ENCODE data around the gene CLDND1. TPM values are rescaled to one million over a fixed set of nuclear protein-coding genes. Genes with fewer than 3 reads are reported as not detected.

Gene CLDND1
- total and polyA plus RNA-seq, 10 of the 15 experiments (the other 5 are each of a cell fraction or from before 2014, with no cell fraction given), result 97.8 to 225 (median 152) TPM

DNA sequence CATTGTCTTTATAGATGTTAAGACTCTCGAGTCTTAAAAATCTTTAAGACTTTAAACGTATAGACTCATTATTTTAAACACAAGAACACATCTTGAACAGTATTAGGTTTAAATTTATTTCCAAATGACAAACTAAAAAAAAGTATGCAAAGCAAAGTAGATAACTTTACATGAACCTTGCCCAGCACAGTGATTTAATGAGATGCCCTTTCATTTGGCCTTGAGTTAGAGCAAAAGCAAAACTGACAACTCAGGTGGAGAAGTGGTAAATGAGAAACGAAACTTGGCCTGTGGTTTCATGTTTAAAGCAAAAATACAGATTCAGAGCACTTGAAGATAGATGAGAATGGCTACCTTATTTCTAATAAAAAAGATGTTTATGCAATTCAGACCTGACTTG, 17.6 kb upstream of the CLDND1 start (continued):
- TF ChIP-seq SREBF2 (IDR thresholded peaks at IDR 0.05; ENCODE audit: low read length) (no peak), ZNF274 (IDR thresholded peaks at IDR 0.05; ENCODE audit: insufficient read depth, insufficient read length) (no peak), CBFB (IDR thresholded peaks at IDR 0.05; ENCODE audit: low read depth) (peak; percentile 92), TAF1 (IDR thresholded peaks at IDR 0.05; ENCODE audit: borderline replicate concordance, low read depth, low read length) (0 out of 2 replicates have a peak, but pooled peaks have one; percentile 40), ESRRA (IDR thresholded peaks at IDR 0.05; ENCODE audit: low read length) (peak; percentile 51; the same call in 1 of the 2 replicates), ETV6 (conservative IDR thresholded peaks at IDR 0.05 in 1 of 2, IDR thresholded peaks at IDR 0.05 in 1 of 2; ENCODE audit: borderline replicate concordance in 1 of 2, low read depth in 1 of 2) (peak in 1 of 2 experiments; percentile 75; a peak in 2 of 4 replicates), ZZZ3 (IDR thresholded peaks at IDR 0.05; ENCODE audit: control insufficient read depth, insufficient read length, low read depth) (no peak), RCOR1 (conservative IDR thresholded peaks at IDR 0.05; ENCODE audit: low read depth, low read length) (0 out of 2 replicates have a peak, but pooled peaks have one; percentile 81), BMI1 (IDR thresholded peaks at IDR 0.05; ENCODE audit: borderline replicate concordance) (peak; percentile 61; the same call in 1 of the 2 replicates), SREBF1 (IDR thresholded peaks at IDR 0.05; ENCODE audit: low read length) (no peak), BCL11A (IDR thresholded peaks at IDR 0.05; ENCODE audit: low read depth, low read length) (peak; percentile 93), FOS (IDR thresholded peaks at IDR 0.05; ENCODE audit: borderline replicate concordance, extremely low read depth, insufficient read length) (no peak), POU2F2 (IDR thresholded peaks at IDR 0.05; ENCODE audit: borderline replicate concordance, low read depth, low read length) (peak; percentile 83; the same call in 2 of the 3 replicates), TBL1XR1 (IDR thresholded peaks at IDR 0.05; ENCODE audit: low read depth, low read length) (peak; percentile 88), CHD1 (IDR thresholded peaks at IDR 0.05; ENCODE audit: low read depth, low read length) (peak; percentile 75; the same call in 1 of the 2 replicates), KAT2A (conservative IDR thresholded peaks at IDR 0.05; ENCODE audit: control insufficient read depth, low read depth, low read length) (no peak), BRCA1 (IDR thresholded peaks at IDR 0.05; ENCODE audit: low read depth, low read length) (no peak), SIN3A (IDR thresholded peaks at IDR 0.05; ENCODE audit: low read depth, low read length) (no peak)
- TF ChIP-seq, protein P1, sequence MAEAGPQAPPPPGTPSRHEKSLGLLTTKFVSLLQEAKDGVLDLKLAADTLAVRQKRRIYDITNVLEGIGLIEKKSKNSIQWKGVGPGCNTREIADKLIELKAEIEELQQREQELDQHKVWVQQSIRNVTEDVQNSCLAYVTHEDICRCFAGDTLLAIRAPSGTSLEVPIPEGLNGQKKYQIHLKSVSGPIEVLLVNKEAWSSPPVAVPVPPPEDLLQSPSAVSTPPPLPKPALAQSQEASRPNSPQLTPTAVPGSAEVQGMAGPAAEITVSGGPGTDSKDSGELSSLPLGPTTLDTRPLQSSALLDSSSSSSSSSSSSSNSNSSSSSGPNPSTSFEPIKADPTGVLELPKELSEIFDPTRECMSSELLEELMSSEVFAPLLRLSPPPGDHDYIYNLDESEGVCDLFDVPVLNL (IDR thresholded peaks at IDR 0.05; ENCODE audit: low read depth, low read length), result no peak
- TF ChIP-seq, protein P2, sequence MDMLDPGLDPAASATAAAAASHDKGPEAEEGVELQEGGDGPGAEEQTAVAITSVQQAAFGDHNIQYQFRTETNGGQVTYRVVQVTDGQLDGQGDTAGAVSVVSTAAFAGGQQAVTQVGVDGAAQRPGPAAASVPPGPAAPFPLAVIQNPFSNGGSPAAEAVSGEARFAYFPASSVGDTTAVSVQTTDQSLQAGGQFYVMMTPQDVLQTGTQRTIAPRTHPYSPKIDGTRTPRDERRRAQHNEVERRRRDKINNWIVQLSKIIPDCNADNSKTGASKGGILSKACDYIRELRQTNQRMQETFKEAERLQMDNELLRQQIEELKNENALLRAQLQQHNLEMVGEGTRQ (IDR thresholded peaks at IDR 0.05; ENCODE audit: borderline replicate concordance, low read depth, low read length), result no peak
- TF ChIP-seq, protein P3, sequence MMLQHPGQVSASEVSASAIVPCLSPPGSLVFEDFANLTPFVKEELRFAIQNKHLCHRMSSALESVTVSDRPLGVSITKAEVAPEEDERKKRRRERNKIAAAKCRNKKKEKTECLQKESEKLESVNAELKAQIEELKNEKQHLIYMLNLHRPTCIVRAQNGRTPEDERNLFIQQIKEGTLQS (IDR thresholded peaks at IDR 0.05; ENCODE audit: borderline replicate concordance, extremely low read depth, low read depth, low read length), result no peak
- TF ChIP-seq, protein P4, sequence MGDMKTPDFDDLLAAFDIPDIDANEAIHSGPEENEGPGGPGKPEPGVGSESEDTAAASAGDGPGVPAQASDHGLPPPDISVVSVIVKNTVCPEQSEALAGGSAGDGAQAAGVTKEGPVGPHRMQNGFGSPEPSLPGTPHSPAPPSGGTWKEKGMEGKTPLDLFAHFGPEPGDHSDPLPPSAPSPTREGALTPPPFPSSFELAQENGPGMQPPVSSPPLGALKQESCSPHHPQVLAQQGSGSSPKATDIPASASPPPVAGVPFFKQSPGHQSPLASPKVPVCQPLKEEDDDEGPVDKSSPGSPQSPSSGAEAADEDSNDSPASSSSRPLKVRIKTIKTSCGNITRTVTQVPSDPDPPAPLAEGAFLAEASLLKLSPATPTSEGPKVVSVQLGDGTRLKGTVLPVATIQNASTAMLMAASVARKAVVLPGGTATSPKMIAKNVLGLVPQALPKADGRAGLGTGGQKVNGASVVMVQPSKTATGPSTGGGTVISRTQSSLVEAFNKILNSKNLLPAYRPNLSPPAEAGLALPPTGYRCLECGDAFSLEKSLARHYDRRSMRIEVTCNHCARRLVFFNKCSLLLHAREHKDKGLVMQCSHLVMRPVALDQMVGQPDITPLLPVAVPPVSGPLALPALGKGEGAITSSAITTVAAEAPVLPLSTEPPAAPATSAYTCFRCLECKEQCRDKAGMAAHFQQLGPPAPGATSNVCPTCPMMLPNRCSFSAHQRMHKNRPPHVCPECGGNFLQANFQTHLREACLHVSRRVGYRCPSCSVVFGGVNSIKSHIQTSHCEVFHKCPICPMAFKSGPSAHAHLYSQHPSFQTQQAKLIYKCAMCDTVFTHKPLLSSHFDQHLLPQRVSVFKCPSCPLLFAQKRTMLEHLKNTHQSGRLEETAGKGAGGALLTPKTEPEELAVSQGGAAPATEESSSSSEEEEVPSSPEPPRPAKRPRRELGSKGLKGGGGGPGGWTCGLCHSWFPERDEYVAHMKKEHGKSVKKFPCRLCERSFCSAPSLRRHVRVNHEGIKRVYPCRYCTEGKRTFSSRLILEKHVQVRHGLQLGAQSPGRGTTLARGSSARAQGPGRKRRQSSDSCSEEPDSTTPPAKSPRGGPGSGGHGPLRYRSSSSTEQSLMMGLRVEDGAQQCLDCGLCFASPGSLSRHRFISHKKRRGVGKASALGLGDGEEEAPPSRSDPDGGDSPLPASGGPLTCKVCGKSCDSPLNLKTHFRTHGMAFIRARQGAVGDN (IDR thresholded peaks at IDR 0.05), result peak; percentile 56; the same call in 1 of the 2 replicates
- TF ChIP-seq, protein P5, sequence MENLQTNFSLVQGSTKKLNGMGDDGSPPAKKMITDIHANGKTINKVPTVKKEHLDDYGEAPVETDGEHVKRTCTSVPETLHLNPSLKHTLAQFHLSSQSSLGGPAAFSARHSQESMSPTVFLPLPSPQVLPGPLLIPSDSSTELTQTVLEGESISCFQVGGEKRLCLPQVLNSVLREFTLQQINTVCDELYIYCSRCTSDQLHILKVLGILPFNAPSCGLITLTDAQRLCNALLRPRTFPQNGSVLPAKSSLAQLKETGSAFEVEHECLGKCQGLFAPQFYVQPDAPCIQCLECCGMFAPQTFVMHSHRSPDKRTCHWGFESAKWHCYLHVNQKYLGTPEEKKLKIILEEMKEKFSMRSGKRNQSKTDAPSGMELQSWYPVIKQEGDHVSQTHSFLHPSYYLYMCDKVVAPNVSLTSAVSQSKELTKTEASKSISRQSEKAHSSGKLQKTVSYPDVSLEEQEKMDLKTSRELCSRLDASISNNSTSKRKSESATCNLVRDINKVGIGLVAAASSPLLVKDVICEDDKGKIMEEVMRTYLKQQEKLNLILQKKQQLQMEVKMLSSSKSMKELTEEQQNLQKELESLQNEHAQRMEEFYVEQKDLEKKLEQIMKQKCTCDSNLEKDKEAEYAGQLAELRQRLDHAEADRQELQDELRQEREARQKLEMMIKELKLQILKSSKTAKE (IDR thresholded peaks at IDR 0.05; ENCODE audit: low read depth, poor library complexity, severe bottlenecking), result peak; percentile 89
